Activated CD4-positive, CD25-positive, alpha-beta regulatory T cell treated with anti-CD3 and anti-CD28 coated beads, Interleukin-2, amount 50 U/mL, for 16 hours (primary cell): ENCODE data around the gene MRPS26.
A peak's percentile ranks its signal among the peaks of the same experiment; 100 is the strongest.
"Not testable (repeated sequence)": the region's sequence is repeated elsewhere in the genome, so short reads cannot be mapped to it uniquely, and the experiment has no call there.

Experiments used
- DNase-seq: peaks from one replicate; pipeline ENCODE4 v3.0.0-alpha.2; 2020; ENCODE audit warnings: low read depth, low spot score

Gene MRPS26

GRCh38 chr20:3045816-3046676 is at the start of gene MRPS26:
MRPS26 (plus strand) TSS chr20:3046052; CDS start chr20:3046069, 17 bp downstream.
- peak; percentile 59 for DNase-seq

- no peak for DNase-seq
Measured at GRCh38 chr20:2998728-2999127, 47.1 kb upstream of the MRPS26 start.

DNA sequence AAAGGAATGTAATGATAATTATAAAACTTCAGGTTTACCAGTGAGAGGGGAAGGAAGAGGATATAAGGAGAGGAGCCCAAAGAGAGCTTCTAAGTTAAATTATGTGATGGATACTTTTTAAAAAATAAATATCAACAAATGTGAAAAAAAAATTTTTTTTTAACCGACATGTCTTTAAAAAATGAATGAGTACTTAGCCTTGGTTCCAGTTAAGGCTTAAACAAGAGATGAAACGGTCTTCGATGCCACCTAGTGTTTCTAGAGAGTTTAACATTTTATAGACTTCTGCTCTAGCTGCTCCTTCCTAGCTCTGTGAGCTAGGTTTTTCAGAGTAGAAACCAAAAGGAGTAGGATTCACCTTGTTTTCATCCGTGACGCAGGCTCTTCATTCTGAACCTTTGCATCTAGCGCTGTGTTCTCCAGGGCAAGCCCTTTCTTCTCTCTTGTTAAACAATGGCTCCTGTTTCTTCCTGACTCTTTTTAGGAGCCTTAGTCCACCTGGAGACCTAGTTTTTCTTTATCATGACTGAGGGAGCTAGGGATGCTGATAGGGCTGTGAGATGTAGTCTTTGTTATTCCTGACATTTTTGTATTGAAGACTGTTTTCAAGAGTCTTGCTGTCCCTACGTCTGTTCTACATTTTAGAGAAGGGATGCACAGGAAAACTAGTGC is 44.9 kb upstream of the MRPS26 start:
- no peak for DNase-seq

GRCh38 chr20:3003416-3003815 is 42.4 kb upstream of the MRPS26 start:
- DNase-seq: no peak

DNA sequence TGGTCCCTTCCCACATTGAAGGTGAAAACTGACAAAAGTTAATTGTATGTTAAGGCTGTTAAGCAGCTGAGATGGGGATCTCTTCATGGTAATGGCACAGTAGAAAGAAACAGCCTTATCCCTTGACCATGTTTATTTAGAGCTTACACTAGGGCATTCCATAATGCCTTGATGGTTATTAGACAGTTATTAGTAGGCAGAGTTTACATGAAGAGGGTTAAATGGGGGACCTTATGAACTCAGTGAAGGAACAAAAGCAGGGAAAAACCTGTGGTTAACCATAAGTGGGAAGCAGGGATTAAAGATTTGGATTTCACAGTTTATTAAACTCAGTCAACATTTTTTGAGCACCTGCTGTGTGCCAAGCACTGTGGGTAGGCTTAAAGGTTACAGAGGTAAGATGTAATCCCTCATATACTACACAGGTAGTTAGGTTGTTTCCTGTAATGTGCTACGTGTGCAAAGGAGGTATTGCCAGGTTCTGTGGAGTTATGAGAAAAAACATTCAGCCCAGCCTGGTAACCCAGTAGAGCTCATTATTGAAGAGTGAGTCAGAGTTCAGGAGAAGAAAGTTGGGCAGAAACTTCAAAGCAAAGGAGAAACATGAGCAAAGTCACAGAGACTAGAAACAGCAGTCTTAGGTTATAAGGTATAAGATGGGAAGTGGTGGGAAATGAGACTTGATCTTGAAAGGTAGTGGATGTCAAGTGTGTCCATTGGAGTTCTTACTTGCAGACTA is 34.7 kb upstream of the MRPS26 start:
- DNase-seq: no peak

DNA sequence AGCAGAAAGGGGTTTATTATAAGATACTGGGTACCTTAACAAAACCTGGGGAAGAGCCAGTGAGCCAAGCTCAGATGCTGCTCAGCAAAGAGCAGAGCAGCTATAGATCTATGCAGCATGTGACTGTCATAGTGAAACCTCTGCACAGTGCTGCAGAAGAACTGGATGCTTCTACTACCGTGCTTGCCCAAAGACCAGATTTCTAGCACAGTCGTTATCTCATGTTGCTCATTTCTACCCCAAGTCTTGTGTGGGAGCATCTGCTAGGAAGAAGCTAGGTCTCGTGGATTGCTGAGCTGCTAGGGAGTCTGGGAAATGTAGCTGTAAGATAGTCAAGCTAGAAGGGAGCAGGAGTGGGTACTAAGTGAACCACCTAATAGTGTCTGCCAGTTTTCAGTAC is 34.1 kb upstream of the MRPS26 start:
- DNase-seq: no peak

GRCh38 chr20:3013771-3014170 is 32.1 kb upstream of the MRPS26 start:
- no peak for DNase-seq

GRCh38 chr20:3014179-3014578 is 31.7 kb upstream of the MRPS26 start:
- no peak for DNase-seq

DNA sequence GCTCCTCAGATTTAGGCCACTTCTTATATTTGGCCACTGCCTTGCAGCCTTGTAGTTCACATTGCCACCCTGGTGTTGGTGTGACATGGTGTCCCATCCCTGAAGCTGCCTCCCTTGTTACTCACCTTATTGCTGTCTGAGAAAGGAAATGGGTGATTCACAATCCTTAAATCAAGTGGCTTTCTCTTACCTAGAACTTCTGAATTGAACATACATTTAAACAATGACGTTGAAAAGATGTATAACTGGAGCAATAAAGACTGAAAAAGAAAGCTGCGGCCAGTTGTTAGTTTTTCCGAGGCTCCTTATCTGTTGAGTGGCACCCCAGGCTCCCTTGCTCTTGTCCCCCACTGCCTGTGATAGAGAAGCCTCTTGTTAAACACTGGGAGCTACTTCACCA is 31.2 kb upstream of the MRPS26 start:
- no peak for DNase-seq

DNA sequence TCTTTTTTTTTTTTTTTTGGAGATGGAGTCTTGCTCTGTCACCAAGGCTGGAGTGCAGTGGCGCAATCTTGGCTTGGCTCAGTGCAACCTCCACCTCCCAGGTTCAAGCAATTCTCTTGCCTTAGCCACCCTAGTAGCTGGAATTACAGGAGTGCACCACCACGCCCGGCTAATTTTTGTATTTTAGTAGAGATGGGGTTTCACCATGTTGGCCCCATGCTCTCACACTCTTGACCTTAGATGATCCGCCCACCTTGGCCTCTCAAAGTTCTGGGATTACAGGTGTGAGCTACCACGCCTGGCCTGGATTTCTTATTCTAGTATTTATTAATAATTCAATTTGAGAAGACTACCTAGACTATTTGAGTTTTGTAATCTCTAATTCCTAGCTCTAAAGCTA is 30.6 kb upstream of the MRPS26 start:
- DNase-seq: not testable (repeated sequence)

DNA sequence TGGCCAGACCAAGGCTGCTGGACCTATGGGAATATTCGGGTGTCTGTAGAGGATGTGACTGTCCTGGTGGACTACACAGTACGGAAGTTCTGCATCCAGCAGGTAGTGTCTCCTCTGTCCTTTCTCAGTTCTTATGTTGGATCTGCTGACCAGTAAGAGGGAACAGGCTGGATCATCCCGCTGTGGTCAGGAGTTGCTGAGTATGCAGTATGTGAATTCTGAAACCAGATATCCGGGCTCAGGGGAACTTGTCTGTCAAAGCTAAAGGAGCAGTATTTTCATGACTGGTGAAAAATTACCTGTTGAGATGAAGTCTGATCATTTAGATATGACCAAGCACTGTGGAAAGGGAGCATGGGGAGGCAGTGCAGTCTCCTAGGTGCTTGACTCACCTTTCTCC is 24.5 kb upstream of the MRPS26 start:
- DNase-seq: no peak

DNA sequence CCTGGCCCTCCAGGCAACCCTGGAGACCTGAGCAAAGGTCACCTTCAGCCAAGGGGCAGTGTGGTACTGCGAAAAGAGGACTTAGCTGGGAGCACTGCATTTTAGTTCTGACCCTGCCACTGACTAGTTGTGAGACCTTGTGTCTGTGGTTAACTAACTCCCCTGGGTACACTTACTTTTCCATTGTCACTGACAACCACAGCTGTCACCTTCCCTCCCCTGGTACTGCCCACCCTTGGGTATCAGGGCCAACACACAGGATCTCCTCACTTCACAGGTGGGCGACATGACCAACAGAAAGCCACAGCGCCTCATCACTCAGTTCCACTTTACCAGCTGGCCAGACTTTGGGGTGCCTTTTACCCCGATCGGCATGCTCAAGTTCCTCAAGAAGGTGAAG is 24.1 kb upstream of the MRPS26 start:
- DNase-seq: no peak

DNA sequence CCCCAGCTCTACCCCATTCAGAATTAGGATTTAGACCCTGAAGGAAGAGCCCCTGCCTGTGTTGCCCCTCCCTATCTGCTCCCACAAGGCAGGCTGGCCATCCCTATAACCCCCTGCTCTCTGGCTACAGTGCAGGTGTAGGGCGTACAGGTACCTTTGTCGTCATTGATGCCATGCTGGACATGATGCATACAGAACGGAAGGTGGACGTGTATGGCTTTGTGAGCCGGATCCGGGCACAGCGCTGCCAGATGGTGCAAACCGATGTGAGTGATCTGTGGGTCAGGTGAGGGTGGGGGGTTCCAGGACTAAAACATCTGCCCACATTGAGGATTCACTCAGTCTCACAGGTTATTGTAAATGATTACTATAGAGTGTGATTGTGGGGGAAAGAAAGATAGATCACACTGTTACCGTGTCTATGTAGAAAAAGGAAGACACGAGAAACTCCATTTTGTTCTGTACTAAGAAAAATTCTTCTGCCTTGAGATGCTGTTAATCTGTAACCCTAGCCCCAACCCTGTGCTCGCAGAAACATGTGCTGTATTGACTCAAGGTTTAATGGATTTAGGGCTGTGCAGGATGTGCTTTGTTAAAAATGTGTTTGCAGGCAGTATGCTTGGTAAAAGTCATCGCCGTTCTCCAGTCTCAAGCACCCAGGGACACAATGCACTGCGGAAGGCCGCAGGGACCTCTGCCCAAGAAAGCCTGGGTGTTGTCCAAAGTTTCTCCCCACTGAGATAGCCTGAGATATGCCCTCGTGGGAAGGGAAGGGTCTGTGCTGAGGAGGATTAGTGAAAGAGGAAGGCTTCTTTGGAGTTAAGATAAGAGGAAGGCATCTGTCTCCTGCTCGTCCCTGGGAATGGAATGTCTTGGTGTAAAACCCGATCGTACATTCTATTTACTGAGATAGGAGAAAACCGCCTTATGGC is 23.0 kb upstream of the MRPS26 start:
- DNase-seq: not testable (repeated sequence)

- no peak for DNase-seq
Measured at GRCh38 chr20:3027987-3028386, 17.9 kb upstream of the MRPS26 start.

GRCh38 chr20:3031524-3032147 is 14.2 kb upstream of the MRPS26 start:
- no peak for DNase-seq

DNA sequence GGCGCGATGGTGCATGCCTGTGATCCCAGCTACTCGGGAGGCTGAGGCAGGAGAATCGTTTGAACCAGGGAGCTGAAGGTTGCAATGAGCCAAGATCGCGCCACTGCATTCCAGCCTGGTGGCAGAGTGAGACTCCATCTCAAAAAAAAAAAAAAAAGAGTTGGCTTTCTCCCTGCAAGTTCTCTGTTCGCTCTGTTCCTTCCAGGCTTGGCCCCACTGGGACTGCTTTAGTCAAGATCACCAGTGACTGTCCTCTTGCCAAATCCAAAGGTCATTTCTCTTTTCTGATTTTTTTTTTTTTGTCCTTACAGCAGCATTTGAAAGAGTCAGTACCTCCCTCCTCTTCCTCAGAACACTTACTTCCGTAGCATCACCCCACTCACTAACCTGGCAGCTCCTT is 13.2 kb upstream of the MRPS26 start:
- DNase-seq: no peak

- DNase-seq: no peak
Measured at GRCh38 chr20:3037654-3038053, 8.2 kb upstream of the MRPS26 start.

DNA sequence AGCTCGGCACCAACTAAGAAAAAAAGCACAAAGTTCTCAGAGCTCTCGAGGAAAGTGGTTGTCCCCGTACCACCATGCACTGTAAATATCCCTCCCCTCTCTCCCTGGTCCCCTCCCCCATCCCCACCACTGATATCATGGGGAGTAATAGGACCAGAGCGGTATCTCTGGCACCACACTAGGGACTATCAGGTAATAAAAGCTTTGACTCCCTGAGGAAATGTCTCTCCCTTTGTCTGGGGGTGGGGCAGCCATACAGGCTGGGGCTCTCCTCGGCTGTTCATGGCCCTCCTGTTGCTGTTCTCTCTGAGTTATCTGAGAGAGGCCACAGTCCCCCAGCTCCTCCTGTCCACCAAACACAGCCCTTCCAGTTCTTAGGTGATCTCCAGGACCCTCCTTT is 7.4 kb upstream of the MRPS26 start:
- DNase-seq: no peak

GRCh38 chr20:3039426-3039825 is 6.4 kb upstream of the MRPS26 start:
- no peak for DNase-seq

DNA sequence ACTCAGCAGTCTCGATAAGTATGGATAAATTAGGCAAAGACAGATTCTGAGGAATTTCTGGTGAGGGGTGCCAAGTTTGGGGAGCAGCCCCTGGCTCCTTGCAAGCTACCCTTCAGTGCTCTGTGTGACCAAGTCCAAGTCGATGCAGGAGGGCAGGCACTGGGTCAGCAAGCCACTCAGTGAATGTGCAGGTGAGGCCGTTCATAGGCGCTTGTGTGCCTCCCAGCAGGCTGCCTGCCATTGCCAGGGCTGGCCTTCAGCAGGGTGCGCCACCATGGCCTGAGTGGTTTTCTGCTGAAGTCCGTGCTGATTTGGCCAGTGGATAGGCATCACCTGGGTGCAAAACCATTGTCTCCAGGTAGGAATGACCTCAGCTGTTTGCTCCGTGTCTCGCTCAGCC is 5.8 kb upstream of the MRPS26 start:
- DNase-seq: no peak

DNA sequence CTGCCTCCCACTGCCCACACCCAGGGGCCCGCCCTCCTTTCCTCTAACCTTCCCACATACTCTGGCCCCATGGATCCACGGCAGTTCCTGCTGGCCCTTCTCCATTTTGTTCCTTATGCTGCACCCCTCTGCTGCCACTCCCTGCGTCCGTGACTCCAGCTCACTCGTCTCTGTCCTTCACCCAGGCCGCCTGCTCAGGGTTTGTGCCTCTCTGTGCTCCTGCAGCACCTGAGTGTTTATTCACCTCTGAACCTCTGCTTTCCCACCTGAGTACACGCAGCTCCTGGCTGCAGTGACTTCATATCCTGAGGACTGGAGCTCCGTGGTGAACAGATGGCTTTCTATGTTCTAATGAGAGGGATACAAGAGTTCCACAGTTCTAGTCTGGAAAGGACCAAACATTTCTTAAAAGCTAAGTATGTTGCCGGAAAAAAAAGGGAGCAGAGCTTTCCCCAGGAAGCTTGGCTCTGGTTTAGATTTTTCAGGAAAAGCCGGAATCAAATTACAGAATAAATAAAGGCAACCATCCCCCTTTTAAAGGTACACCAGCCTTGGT is 3.9 kb upstream of the MRPS26 start:
- DNase-seq: no peak
